WTC11 (cell line): ENCODE data around the gene TUSC2. TPM values are rescaled to one million over a fixed set of nuclear protein-coding genes. Genes with fewer than 3 reads are reported as not detected.

Experiments used
- ATAC-seq: fragments of 200-7000 bp; cut with Tn5 transposase; 2 replicates; pipeline ENCODE4 v1.10.0; 2021; ENCODE audit warnings: mild to moderate bottlenecking, moderate library complexity
- CTCF ChIA-PET: fragments of 300-600 bp; sonication (Branson Sonifier 250); formaldehyde crosslinking; loops from one replicate; lab custom pipeline; 2021; ENCODE audit warnings: antibody characterized with exemption; lab: Charles Lee
- POLR2A ChIA-PET: fragments of 350-600 bp; sonication (Branson Sonifier 250); formaldehyde crosslinking; loops from one replicate; lab custom pipeline; 2021; ENCODE audit warnings: antibody characterized with exemption; lab: Charles Lee
- DNase-seq: peaks from one replicate; pipeline ENCODE4 v3.0.0; 2021; ENCODE audit warnings: low spot score
- H3K27ac Mint-ChIP-seq: 2 replicates; pipeline ENCODE4 v1.8.0; 2021; ENCODE audit warnings: mixed read lengths
- H3K27me3 Mint-ChIP-seq: 2 replicates; pipeline ENCODE4 v1.8.0; 2021; ENCODE audit warnings: low read depth, mild to moderate bottlenecking, moderate library complexity, mixed read lengths
- H3K36me3 Mint-ChIP-seq: 2 replicates; pipeline ENCODE4 v1.8.0; 2021; ENCODE audit warnings: mixed read lengths
- H3K4me1 Mint-ChIP-seq: 2 replicates; pipeline ENCODE4 v1.8.0; 2022; ENCODE audit warnings: mixed read lengths
- H3K4me3 Mint-ChIP-seq: 2 replicates; pipeline ENCODE4 v1.8.0; 2021; ENCODE audit warnings: mild to moderate bottlenecking, moderate library complexity, mixed read lengths
- H3K9me3 Mint-ChIP-seq: 2 replicates; pipeline ENCODE4 v1.8.0; 2021; ENCODE audit warnings: mixed read lengths
- ATF2 ChIP-seq: sonication (generic); formaldehyde crosslinking; IDR thresholded peaks from 2 replicates; pipeline ENCODE4 v1.8.1; 2022; ENCODE audit warnings: low read depth, missing genetic modification reagents, borderline replicate concordance
- CBFB ChIP-seq: sonication (generic); formaldehyde crosslinking; IDR thresholded peaks from 2 replicates; pipeline ENCODE4 v1.8.1; 2022; ENCODE audit warnings: mild to moderate bottlenecking, low read depth, missing genetic modification reagents
- CTCF ChIP-seq: fragments of 200-600 bp; IDR thresholded peaks from 2 replicates; pipeline ENCODE4 v1.8.0; 2022; ENCODE audit warnings: antibody characterized with exemption
- E2F5 ChIP-seq: sonication (generic); formaldehyde crosslinking; IDR thresholded peaks from 2 replicates; pipeline ENCODE4 v1.8.1; 2022; ENCODE audit warnings: mild to moderate bottlenecking, moderate library complexity, missing genetic modification reagents
- FOXP4 ChIP-seq: sonication (generic); formaldehyde crosslinking; IDR thresholded peaks from 2 replicates; pipeline ENCODE4 v1.8.0; 2022; ENCODE audit warnings: mild to moderate bottlenecking, missing genetic modification reagents
- MLX ChIP-seq: sonication (generic); formaldehyde crosslinking; IDR thresholded peaks from 2 replicates; pipeline ENCODE4 v1.8.1; 2023; ENCODE audit warnings: mild to moderate bottlenecking, missing genetic modification reagents, moderate library complexity
- PRDM15 ChIP-seq: sonication (generic); formaldehyde crosslinking; IDR thresholded peaks from 2 replicates; pipeline ENCODE4 v1.8.0; 2022; ENCODE audit warnings: missing genetic modification reagents
- SP1 ChIP-seq: sonication (generic); formaldehyde crosslinking; conservative IDR thresholded peaks from 2 replicates; pipeline ENCODE4 v1.8.1; 2022; ENCODE audit warnings: missing genetic modification reagents
- TCF7 ChIP-seq: sonication (generic); formaldehyde crosslinking; IDR thresholded peaks from 2 replicates; pipeline ENCODE4 v1.8.0; 2022; ENCODE audit warnings: mild to moderate bottlenecking, low read depth, missing genetic modification reagents, moderate library complexity
- TEAD1 ChIP-seq: sonication (generic); formaldehyde crosslinking; IDR thresholded peaks from 2 replicates; pipeline ENCODE4 v1.8.0; 2022; ENCODE audit warnings: mild to moderate bottlenecking, missing genetic modification reagents
- TEAD4 ChIP-seq: sonication (generic); formaldehyde crosslinking; IDR thresholded peaks from 2 replicates; pipeline ENCODE4 v1.8.0; 2022; ENCODE audit warnings: mild to moderate bottlenecking, missing genetic modification reagents
- ZNF671 ChIP-seq: fragments of 250-450 bp; sonication (Bioruptor Pico); IDR thresholded peaks from 2 replicates; pipeline ENCODE4 v1.8.0; 2021; ENCODE audit warnings: mild to moderate bottlenecking
- total RNA-seq: library from RNA; stranded (reverse); gene quantifications from 3 replicates; pipeline ENCODE4 v1.2.3, GENCODE V29; 2021

Gene TUSC2
- total RNA-seq, 1 experiment from 2014 or later, result 41.1 TPM

GRCh38 chr3:50327943-50328691 lies at the start of gene TUSC2 (continued):
- TF ChIP-seq TEAD4 (CRISPR knock-in tag), result no peak
- peak; percentile 74 for TF ChIP-seq SP1 (CRISPR knock-in tag)
- no peak for TF ChIP-seq TCF7 (CRISPR knock-in tag)
- TF ChIP-seq E2F5 (CRISPR knock-in tag), result 0 out of 2 replicates have a peak, but pooled peaks have one; percentile 49
- TF ChIP-seq, all 79 proteins: peak for 21

GRCh38 chr3:50375258-50375931 lies 47.4 kb upstream of the TUSC2 start:
- no peak overlapping the region for H3K4me3 Mint-ChIP-seq
- CTCF ChIA-PET, result interaction anchor here (0.5 to 2.7 kb wide), 12 partner anchors 8 to 192 kb away, joined by 3 to 15 read pairs (median 3); partner anchors contain the start of gene C3orf18

GRCh38 chr3:50374363-50375257 lies 46.6 kb upstream of the TUSC2 start:
- Mint-ChIP-seq H3K4me3 (no peak overlapping the region), H3K4me1 (peaks cover 28% of the 10 kb centered on the region), H3K27me3 (no peaks in the 10 kb centered on the region; the same call in 1 of the 2 replicates), H3K9me3 (no peaks in the 10 kb centered on the region), H3K36me3 (no peaks in the 10 kb centered on the region), H3K27ac (no peak overlapping the region)
- DNase-seq (no peak), ATAC-seq (no peak)
- ChIA-PET POLR2A (no interaction called here), CTCF (interaction anchor here (0.5 to 2.7 kb wide), 8 partner anchors 9 to 175 kb away, joined by 3 to 15 read pairs (median 4); no protein-coding TSS in a partner anchor)
- TF ChIP-seq CBFB (CRISPR knock-in tag), result no peak
- TF ChIP-seq FOXP4 (CRISPR knock-in tag), result no peak
- TF ChIP-seq TCF7 (CRISPR knock-in tag), result no peak
- TF ChIP-seq TEAD1 (CRISPR knock-in tag), result no peak
- TF ChIP-seq MLX (CRISPR knock-in tag), result no peak
- TF ChIP-seq ZNF671 (CRISPR knock-in tag), result no peak
- no peak for TF ChIP-seq PRDM15

More at GRCh38 chr3:50375258-50375931, 47.4 kb upstream of the TUSC2 start:
- no peaks in the 10 kb centered on the region for H3K36me3 Mint-ChIP-seq
- POLR2A ChIA-PET, result no interaction called here
- DNase-seq, result peak; percentile 46
- no peak overlapping the region for H3K27ac Mint-ChIP-seq
- peak; percentile 62 for ATAC-seq
- no peaks in the 10 kb centered on the region; the same call in 1 of the 2 replicates for H3K27me3 Mint-ChIP-seq
- H3K4me1 Mint-ChIP-seq, result peaks cover 28% of the 10 kb centered on the region
- TF ChIP-seq CTCF (peak; percentile 25; the same call in 1 of the 2 replicates), ATF2 (CRISPR knock-in tag) (no peak)
- H3K9me3 Mint-ChIP-seq, result no peaks in the 10 kb centered on the region
